ENCODE results near the gene TIMM10. TPM values are rescaled to one million over a fixed set of nuclear protein-coding genes. Genes with fewer than 3 reads are reported as not detected.

TIMM10 gene
- total RNA-seq, 5 donors from 2014 or later (not counting 1 experiment from before 2014, with no cell fraction given): 20.7 to 33.2 (median 26.2) TPM

DNA sequence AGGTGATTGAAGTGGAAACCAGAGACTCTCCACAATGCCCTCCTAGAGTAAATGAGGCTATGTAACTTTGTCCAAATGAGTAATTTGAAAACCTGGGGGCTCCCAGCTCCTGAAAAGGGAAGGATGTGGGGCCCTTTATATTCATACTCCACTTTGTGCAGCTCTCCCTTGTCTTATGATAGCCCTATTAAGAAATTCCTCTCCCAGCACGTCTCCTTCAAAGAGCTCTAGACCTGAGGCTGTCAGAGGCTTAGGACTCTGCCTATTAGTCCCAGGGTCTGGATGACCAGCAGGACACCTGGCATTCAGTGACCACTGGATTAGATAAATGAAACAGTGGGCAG lies 17.1 kb downstream of the TIMM10 start:
- Mint-ChIP-seq H3K9me3 (no peaks in the 10 kb centered on the region), H3K27me3 (no peaks in the 10 kb centered on the region), H3K4me3 (peak overlapping the region; percentile 67 to 98 (median 76)), H3K36me3 (no peaks in the 10 kb centered on the region), H3K4me1 (peaks cover 28 to 35% (median 34%) of the 10 kb centered on the region in 3 donors), H3K27ac (peak overlapping the region; percentile 81)
- 100% methylated on average over 1 of the region's 1 CpG for WGBS (ENCODE audit: insufficient coverage)
- no peak overlapping the region for H3K27ac ChIP-seq (ENCODE audit: low read length)
- no peak for DNase-seq
- H3K36me3 ChIP-seq (ENCODE audit: control insufficient read depth in 2 of 2, extremely low read depth in 1 of 2, insufficient read depth in 1 of 2, low read length in 1 of 2): no peaks in the 10 kb centered on the region
- H3K4me1 ChIP-seq (ENCODE audit: control insufficient read depth in 1 of 2, extremely low read depth in 1 of 2, insufficient read depth in 2 of 2, low read length in 2 of 2): peaks cover 3 to 25% of the 10 kb centered on the region in 2 experiments
- no peak for ATAC-seq (replicated peaks in 1 of 4)
- POLR2A ChIA-PET: no interaction called here
- H3K4me3 ChIP-seq (ENCODE audit: control insufficient read depth in 1 of 2, extremely low read depth in 1 of 2, low read length in 1 of 2): no peak overlapping the region
- no peaks in the 10 kb centered on the region for H3K9me3 ChIP-seq
- CTCF ChIA-PET: interaction anchor here (0.5 to 4.2 kb wide), 6 partner anchors 13 to 128 kb away, joined by 3 to 23 read pairs (median 6); no protein-coding TSS in a partner anchor
- H3K27me3 ChIP-seq (replicated peaks in 1 of 2; ENCODE audit: control insufficient read depth in 2 of 2, extremely low read depth in 1 of 2, insufficient read depth in 2 of 2, low read length in 1 of 2): no peaks in the 10 kb centered on the region

DNA sequence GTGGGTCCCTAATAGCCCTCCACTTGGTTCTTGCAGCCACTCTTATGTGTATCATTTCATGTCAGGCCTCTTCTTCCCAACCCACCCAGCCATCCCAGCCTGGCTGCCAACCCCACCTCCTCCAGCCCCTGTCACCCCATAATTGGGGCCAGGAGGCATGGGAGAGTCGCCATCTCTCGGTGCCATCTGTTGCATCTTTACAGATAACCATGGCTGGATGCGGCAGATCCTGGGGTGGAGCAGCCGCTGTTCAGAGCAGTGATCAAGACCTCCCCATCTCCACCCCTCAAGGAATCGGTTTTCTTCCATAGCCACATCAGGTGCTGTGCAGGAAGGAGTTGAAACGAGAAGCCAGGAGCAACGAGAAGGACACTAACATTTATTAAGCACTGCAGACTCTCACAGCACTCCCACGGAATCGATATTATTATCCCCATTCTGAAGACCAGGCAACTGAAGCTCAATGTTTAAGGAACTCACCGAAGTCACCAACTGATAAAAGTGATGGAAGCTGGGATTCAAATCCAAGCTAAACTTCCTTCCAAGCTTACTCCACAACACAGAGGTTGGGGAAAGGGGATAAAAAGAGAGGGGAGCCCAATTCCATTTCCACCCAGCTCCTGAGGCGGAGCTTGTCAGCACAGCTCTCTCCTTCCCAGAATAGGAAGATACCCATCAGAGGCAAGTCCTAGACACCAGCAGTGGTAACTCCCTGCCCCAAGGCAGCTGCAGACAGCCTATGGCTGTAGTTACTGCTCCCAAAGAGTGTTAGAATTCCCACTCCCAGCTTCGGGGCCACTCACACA lies 17.7 kb downstream of the TIMM10 start:
- Mint-ChIP-seq H3K36me3 (peaks cover 2% of the 10 kb centered on the region), H3K4me1 (peaks cover 28 to 35% (median 34%) of the 10 kb centered on the region in 3 donors), H3K9me3 (no peaks in the 10 kb centered on the region), H3K4me3 (peak overlapping the region; percentile 13 to 98 (median 67)), H3K27ac (peak overlapping the region; percentile 81), H3K27me3 (no peaks in the 10 kb centered on the region)
- H3K27ac ChIP-seq (ENCODE audit: low read length): no peak overlapping the region
- POLR2A ChIA-PET: no interaction called here
- H3K4me1 ChIP-seq (ENCODE audit: control insufficient read depth in 1 of 2, extremely low read depth in 1 of 2, insufficient read depth in 2 of 2, low read length in 2 of 2): peaks cover 3 to 25% of the 10 kb centered on the region in 2 experiments
- DNase-seq (no peak), ATAC-seq (replicated peaks in 1 of 4) (no peak)
- CTCF ChIA-PET: interaction anchor here (0.6 to 3.5 kb wide), 3 partner anchors 19 to 60 kb away, joined by 4 to 17 read pairs (median 8); no protein-coding TSS in a partner anchor
- no peaks in the 10 kb centered on the region for H3K9me3 ChIP-seq
- no peak overlapping the region for H3K4me3 ChIP-seq (ENCODE audit: control insufficient read depth in 1 of 2, extremely low read depth in 1 of 2, low read length in 1 of 2)
- H3K27me3 ChIP-seq (replicated peaks in 1 of 2; ENCODE audit: control insufficient read depth in 2 of 2, extremely low read depth in 1 of 2, insufficient read depth in 2 of 2, low read length in 1 of 2): no peaks in the 10 kb centered on the region
- WGBS (ENCODE audit: insufficient coverage): 93% methylated on average over 3 of the region's 12 CpGs
- no peaks in the 10 kb centered on the region for H3K36me3 ChIP-seq (ENCODE audit: control insufficient read depth in 2 of 2, extremely low read depth in 1 of 2, insufficient read depth in 1 of 2, low read length in 1 of 2)

DNA sequence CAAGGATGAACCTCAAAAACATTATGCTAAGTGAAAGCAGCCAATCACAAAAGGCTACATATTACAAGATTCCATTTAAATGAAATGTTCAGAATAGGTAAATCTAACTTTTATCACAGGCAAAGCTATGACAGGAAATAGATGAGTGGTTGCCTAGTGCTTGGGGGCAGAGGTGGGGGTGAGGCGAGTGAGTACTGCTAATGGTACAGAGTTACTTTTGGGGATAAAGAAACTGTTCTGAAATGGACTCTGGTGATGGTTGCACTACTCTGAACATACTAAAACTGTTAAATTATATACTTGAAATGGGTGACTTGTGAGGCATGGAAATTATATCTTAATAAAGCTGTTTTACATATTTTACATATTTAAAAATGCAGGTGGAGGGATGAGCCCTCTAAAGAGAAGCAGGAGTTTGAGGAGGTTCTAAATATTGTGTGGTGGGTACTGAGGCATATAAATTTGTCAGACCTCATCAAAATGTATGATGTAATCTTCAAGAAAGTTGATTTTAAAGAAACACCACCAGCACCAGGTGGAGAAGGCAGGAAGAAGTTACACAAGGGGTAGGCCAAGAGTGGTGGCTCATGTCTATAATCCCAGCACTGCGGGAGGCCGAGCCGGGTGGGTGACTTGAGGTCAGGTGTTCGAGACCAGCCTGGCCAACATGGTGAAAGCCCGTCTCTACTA lies 18.7 kb downstream of the TIMM10 start:
- Mint-ChIP-seq H3K9me3 (no peaks in the 10 kb centered on the region), H3K36me3 (peaks cover 5% of the 10 kb centered on the region), H3K4me3 (no peak overlapping the region), H3K27ac (peak overlapping the region; percentile 74 to 81), H3K27me3 (no peaks in the 10 kb centered on the region), H3K4me1 (peaks cover 28 to 35% (median 34%) of the 10 kb centered on the region in 3 donors)
- DNase-seq (no peak), ATAC-seq (replicated peaks in 1 of 4) (peak in 1 of 4 experiments; percentile 32)
- ChIA-PET CTCF (interaction anchor here (0.7 to 1.6 kb wide), 6 partner anchors 15 to 1126 kb away, joined by 3 to 5 read pairs (median 3); no protein-coding TSS in a partner anchor), POLR2A (interaction anchor here in 1 of 2 donors (0.6 kb wide), 1 partner anchor 229 kb away, joined by 3 read pairs; the partner anchor contains the start of gene SELENOH)
- H3K9me3 ChIP-seq: no peaks in the 10 kb centered on the region
- H3K36me3 ChIP-seq (ENCODE audit: control insufficient read depth in 2 of 2, extremely low read depth in 1 of 2, insufficient read depth in 1 of 2, low read length in 1 of 2): no peaks in the 10 kb centered on the region
- no peak overlapping the region for H3K27ac ChIP-seq (ENCODE audit: low read length)
- WGBS (ENCODE audit: insufficient coverage): 100% methylated on average over 3 of the region's 6 CpGs
- H3K27me3 ChIP-seq (replicated peaks in 1 of 2; ENCODE audit: control insufficient read depth in 2 of 2, extremely low read depth in 1 of 2, insufficient read depth in 2 of 2, low read length in 1 of 2): no peaks in the 10 kb centered on the region
- H3K4me1 ChIP-seq (ENCODE audit: control insufficient read depth in 1 of 2, extremely low read depth in 1 of 2, insufficient read depth in 2 of 2, low read length in 2 of 2): peaks cover 3 to 25% of the 10 kb centered on the region in 2 experiments
- H3K4me3 ChIP-seq (ENCODE audit: control insufficient read depth in 1 of 2, extremely low read depth in 1 of 2, low read length in 1 of 2): no peak overlapping the region

DNA sequence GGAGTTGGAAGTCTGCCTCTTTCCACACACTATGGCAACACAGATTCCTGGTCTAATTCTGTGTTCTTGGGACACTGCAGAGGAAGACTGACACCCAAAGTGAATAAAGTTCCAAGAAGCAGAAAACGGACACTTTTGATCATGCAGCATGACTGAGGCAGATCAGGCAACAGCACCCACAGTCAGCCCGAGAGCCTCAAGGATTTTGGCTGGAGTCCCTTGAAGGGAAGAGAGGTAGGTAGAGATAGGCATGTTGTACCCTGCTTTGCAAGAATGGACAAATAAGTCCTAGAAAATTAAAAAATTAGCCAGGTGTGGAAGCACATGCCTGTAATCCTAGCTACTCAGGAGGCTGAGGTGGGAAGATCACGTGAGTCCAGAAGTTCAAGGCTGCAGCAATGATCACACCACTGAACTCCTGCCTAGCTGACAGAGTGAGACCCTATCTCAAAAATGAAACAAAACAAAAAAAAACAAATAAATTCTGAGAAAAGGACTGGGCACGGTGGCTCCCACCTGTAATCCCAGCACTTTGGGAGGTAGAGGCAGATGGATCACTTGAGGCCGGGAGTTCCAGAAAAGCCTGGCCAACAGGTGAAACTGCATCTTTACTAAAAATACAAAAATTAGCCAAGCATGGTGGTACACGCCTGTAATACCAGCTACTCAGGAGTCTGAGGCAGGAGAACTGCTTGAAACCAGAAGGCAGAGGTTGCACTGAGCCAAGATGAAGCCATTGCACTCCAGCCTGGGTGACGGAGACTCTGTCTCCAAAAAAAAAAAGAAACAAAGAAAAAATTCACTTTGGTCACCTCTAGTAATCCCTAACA lies 22.0 kb downstream of the TIMM10 start:
- ATAC-seq (replicated peaks in 1 of 4) (no peak), DNase-seq (no peak)
- CTCF ChIA-PET: interaction anchor here in 1 of 2 donors (0.6 to 4.2 kb wide), 2 partner anchors 15 to 19 kb away, joined by 3 to 27 read pairs; no protein-coding TSS in a partner anchor
- Histone ChIP-seq H3K36me3 (ENCODE audit: control insufficient read depth in 2 of 2, extremely low read depth in 1 of 2, insufficient read depth in 1 of 2, low read length in 1 of 2) (peaks cover 0 to 3% of the 10 kb centered on the region in 2 donors), H3K4me1 (ENCODE audit: control insufficient read depth in 1 of 2, extremely low read depth in 1 of 2, insufficient read depth in 2 of 2, low read length in 2 of 2) (peaks cover 0 to 6% of the 10 kb centered on the region in 2 experiments), H3K4me3 (ENCODE audit: control insufficient read depth in 1 of 2, extremely low read depth in 1 of 2, low read length in 1 of 2) (no peak overlapping the region), H3K27me3 (replicated peaks in 1 of 2; ENCODE audit: control insufficient read depth in 2 of 2, extremely low read depth in 1 of 2, insufficient read depth in 2 of 2, low read length in 1 of 2) (no peaks in the 10 kb centered on the region), H3K27ac (ENCODE audit: low read length) (no peak overlapping the region), H3K9me3 (no peaks in the 10 kb centered on the region)
- Mint-ChIP-seq H3K9me3 (no peaks in the 10 kb centered on the region), H3K27me3 (no peaks in the 10 kb centered on the region), H3K27ac (no peak overlapping the region), H3K4me3 (no peak overlapping the region), H3K36me3 (peaks cover 10% of the 10 kb centered on the region), H3K4me1 (peaks cover 18 to 27% (median 25%) of the 10 kb centered on the region in 3 donors)
- WGBS (ENCODE audit: insufficient coverage): 89% methylated on average over 5 of the region's 7 CpGs
- POLR2A ChIA-PET: no interaction called here

DNA sequence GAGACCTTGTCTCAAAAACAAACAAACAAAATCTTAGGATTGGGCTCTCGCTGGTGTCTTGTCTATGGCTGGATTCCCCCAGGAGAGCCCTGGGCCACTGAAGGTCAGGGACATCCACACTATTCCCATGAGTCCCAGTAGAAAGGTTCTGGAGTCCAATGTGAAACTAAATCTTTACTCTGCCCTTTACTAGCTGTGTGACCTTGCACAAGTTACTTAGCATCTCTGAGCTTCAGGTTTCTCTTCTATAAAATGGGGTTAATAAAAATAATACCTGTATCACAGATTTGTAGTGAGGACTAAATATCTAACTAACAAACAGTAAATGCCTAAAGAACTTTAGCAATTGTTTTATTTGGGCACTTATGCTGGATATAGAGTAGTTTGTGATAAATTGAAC lies 24.0 kb downstream of the TIMM10 start:
- no peak for ATAC-seq (replicated peaks in 1 of 4)
- WGBS (ENCODE audit: insufficient coverage): no CpG with 5 or more reads among the region's 1 CpG
- H3K36me3 Mint-ChIP-seq: peaks cover 10% of the 10 kb centered on the region
- no peak overlapping the region for H3K27ac ChIP-seq (ENCODE audit: low read length)
- H3K9me3 Mint-ChIP-seq: no peaks in the 10 kb centered on the region
- DNase-seq: no peak
- no peaks in the 10 kb centered on the region for H3K27me3 Mint-ChIP-seq
- H3K9me3 ChIP-seq: no peaks in the 10 kb centered on the region
- ChIA-PET POLR2A (no interaction called here), CTCF (interaction anchor here (1.0 to 4.2 kb wide), 4 partner anchors 11 to 20 kb away, joined by 4 to 27 read pairs (median 6); no protein-coding TSS in a partner anchor)
- peaks cover 2 to 6% (median 5%) of the 10 kb centered on the region in 3 donors for H3K4me1 Mint-ChIP-seq
- no peak overlapping the region for H3K4me3 ChIP-seq (ENCODE audit: control insufficient read depth in 1 of 2, extremely low read depth in 1 of 2, low read length in 1 of 2)
- no peak overlapping the region for H3K27ac Mint-ChIP-seq
- H3K4me3 Mint-ChIP-seq: no peak overlapping the region
- no peaks in the 10 kb centered on the region for H3K27me3 ChIP-seq (replicated peaks in 1 of 2; ENCODE audit: control insufficient read depth in 2 of 2, extremely low read depth in 1 of 2, insufficient read depth in 2 of 2, low read length in 1 of 2)
- no peaks in the 10 kb centered on the region for H3K4me1 ChIP-seq (ENCODE audit: control insufficient read depth in 1 of 2, extremely low read depth in 1 of 2, insufficient read depth in 2 of 2, low read length in 2 of 2)
- peaks cover 0 to 6% of the 10 kb centered on the region in 2 donors for H3K36me3 ChIP-seq (ENCODE audit: control insufficient read depth in 2 of 2, extremely low read depth in 1 of 2, insufficient read depth in 1 of 2, low read length in 1 of 2)

DNA sequence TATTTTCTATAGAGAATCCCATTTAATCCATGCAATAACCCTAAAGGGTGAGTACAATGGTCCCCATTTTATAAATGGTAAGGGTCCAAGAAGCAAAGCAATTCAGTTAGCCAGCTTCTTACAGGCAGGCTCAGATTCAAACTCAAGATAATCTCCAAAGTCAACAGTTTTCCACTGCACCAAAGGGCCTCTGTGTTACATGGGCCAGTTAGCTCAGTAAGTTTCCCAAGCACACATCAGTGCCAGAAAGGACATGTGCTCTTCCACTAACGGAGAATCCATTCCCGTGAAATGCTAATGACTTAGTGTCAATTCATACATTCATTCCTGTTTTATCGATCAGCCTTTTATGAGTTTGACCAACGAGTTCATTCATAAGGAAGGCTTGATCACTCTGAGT lies 26.0 kb downstream of the TIMM10 start:
- ATAC-seq (replicated peaks in 1 of 4) (no peak), DNase-seq (no peak)
- H3K9me3 Mint-ChIP-seq: no peaks in the 10 kb centered on the region
- H3K9me3 ChIP-seq: no peaks in the 10 kb centered on the region
- no peaks in the 10 kb centered on the region for H3K4me1 ChIP-seq (ENCODE audit: control insufficient read depth in 1 of 2, extremely low read depth in 1 of 2, insufficient read depth in 2 of 2, low read length in 2 of 2)
- no peak overlapping the region for H3K27ac ChIP-seq (ENCODE audit: low read length)
- H3K27me3 Mint-ChIP-seq: no peaks in the 10 kb centered on the region
- no peaks in the 10 kb centered on the region for H3K27me3 ChIP-seq (replicated peaks in 1 of 2; ENCODE audit: control insufficient read depth in 2 of 2, extremely low read depth in 1 of 2, insufficient read depth in 2 of 2, low read length in 1 of 2)
- peaks cover 0 to 2% (median 0%) of the 10 kb centered on the region in 3 donors for H3K4me1 Mint-ChIP-seq
- ChIA-PET CTCF (interaction anchor here (2.2 to 4.2 kb wide), 3 partner anchors 11 to 22 kb away, joined by 6 to 27 read pairs (median 7); no protein-coding TSS in a partner anchor), POLR2A (no interaction called here)
- no peak overlapping the region for H3K4me3 Mint-ChIP-seq
- H3K4me3 ChIP-seq (ENCODE audit: control insufficient read depth in 1 of 2, extremely low read depth in 1 of 2, low read length in 1 of 2): no peak overlapping the region
- no peak overlapping the region for H3K27ac Mint-ChIP-seq
- H3K36me3 ChIP-seq (ENCODE audit: control insufficient read depth in 2 of 2, extremely low read depth in 1 of 2, insufficient read depth in 1 of 2, low read length in 1 of 2): peaks cover 0 to 21% of the 10 kb centered on the region in 2 donors
- no CpG with 5 or more reads among the region's 4 CpGs for WGBS (ENCODE audit: insufficient coverage)
- H3K36me3 Mint-ChIP-seq: peaks cover 18% of the 10 kb centered on the region
